Non-pigmented ciliary epithelial cell (primary cell): ENCODE measurements around the gene SIRT7.

ENCODE experiments used
- DNase-seq: peaks from one replicate; pipeline ENCODE4 v3.0.0-alpha.2; 2010; ENCODE audit warnings: low read depth

Gene SIRT7

DNA sequence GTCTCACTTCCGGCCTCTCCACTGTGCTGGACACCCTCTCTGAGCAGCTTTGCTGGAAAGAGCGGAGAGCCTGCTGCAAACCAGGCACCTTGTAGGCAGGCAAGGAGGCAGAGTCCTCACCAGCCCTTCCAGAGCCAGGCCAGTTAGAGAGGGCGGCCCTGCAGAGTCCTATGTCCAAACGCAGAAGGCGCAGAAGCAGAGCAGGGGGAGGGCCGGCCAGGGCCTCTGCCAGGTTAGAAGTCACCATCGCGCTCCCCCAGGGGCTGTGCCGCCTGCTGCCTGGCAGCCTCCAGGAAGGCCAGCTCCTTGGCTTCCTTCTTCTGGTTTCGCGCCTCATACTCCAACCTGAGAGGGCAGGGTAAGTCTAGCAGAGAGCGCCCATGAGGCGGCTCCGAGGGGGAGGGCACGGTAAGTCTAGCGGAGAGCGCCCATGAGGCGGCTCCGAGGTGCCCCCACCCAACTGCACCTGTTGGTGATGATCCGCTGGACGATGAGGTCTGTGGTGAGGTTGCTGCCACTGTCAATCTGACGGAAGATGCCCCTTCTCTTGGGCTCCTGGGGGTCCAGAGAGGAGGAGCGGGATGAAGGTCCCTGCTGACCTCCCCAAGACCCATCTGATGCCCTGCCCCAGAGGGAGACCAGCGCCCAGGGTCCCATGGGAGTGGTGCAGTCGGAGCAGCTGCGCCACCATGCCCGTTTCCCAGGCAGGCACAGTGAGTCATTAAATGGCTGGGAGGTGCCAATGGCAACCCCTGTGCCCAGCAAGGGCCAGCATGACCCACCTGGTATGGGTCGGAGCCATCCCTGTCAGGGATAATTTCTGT lies 13.2 kb downstream of the SIRT7 start:
- no peak for DNase-seq

DNA sequence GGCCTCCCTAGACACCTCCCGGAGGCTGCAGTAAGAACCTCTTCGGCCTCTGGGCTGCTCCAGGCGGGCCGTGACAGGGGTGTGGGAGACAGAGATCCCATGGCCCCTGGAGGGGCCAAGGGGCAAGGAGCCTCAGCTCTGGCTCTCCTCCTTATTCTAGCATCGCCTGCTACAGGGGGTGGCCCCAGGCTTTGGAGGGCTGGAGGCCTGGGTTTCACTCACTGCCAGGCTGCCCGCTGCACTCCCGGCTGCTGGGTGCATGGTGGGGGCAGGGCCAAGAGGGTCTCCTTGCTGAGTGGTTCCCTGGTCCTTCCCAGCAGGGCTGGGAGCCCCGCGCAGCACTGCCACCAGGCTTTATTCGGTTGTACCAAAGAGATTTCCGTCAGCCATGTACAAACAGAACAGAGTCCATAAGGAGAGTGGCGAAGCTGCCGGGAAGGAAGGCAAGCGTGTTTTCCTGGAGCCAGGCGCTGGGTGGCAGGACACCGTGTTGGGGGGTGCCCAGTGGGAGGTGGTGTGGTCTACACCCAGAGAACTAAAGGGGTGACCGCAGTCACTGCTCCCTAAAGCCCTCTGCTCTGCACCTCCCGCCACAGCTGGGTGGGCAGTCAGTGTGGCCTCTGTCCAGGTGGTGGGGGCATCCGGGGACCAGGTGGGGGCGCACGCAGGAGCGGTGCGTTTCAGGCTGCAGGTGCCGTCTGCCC lies 13.9 kb downstream of the SIRT7 start:
- DNase-seq = no peak

DNA sequence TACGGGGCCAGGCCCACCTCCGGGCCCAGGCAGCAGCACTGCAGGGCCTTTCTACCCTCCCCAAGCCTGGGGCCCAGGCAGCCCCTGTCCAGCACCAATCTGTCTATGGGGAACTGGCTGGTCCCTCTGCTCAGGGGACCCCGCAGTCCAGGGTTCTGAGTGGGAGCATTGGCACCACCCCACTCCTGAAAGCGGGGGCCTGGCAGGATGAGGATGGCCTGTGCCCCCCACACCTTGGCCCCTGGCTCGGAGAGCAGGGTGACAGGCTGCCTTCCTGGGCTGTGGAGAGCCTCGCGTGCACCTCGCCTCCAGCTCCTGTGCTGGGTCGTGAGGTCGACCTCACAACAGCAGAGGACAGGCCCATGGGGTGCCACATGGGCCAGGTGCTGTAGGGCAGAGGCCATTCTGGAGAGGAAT lies 14.6 kb downstream of the SIRT7 start:
- DNase-seq = no peak

DNA sequence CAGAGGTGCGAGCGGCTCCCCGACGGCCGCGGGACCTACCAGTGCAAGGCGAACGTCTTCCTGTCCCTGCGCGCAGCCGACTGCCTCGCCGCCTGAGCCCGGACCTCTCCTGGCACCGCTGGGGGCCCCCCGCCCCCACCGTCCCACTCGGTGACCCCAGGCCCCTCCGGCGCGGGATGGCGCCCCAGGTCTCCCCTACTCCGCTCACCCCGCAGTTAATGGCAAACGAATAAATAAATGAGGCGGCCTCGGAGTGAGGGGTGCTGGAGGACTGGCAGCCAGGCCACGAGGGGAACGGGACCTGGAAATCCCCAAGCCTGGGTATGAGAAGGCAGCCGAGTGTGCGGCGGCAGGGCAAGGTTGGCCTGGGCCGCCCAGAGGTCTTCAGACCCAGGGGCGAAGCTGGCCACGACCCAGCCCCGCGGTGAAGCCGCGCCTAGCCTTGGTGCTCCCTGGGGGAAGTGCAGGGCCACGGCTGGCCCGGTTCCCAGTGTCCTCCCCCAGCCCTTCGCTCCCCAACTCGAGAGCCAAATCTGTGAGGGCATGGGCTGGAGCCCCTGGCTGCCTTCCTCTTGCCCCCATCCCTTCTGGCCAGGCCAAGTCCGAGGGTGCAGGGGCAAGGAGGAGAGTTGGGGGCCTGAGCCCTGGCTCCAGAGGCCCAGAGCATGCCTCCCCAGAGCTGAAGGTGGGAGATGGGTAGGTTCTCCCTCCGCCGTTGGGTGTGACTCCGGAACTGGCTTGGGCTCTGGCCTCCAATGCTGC lies 15.1 kb downstream of the SIRT7 start:
- DNase-seq = no peak

DNA sequence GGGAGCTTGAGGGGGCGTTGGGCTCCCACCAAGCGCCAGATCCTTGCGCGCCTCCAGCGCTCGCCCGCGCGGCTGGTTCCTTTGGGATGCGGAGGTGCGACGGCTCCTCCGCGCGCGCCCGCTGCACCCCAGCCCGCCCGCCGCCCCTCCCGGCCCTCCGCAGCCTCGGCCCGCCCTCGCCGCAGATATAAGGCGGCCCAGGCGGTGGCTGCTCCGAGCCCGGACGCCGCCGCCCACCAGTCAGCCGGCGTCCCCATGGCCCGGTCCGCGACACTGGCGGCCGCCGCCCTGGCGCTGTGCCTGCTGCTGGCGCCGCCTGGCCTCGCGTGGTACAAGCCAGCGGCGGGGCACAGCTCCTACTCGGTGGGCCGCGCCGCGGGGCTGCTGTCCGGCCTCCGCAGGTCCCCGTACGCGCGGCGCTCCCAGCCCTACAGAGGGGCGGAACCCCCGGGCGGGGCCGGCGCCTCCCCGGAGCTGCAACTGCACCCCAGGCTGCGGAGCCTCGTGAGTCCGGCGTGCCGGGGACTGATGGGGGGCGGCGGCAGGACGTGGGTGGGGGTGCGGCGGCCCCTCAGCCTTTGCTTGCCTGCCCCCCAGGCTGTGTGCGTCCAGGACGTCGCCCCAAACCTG lies 15.8 kb downstream of the SIRT7 start, which contains the start of gene NPB:
Gene NPB (plus strand): TSS at position 216 of the 630 bp plus-strand sequence. CDS start 40 bp downstream, at position 256.
- DNase-seq = no peak

DNA sequence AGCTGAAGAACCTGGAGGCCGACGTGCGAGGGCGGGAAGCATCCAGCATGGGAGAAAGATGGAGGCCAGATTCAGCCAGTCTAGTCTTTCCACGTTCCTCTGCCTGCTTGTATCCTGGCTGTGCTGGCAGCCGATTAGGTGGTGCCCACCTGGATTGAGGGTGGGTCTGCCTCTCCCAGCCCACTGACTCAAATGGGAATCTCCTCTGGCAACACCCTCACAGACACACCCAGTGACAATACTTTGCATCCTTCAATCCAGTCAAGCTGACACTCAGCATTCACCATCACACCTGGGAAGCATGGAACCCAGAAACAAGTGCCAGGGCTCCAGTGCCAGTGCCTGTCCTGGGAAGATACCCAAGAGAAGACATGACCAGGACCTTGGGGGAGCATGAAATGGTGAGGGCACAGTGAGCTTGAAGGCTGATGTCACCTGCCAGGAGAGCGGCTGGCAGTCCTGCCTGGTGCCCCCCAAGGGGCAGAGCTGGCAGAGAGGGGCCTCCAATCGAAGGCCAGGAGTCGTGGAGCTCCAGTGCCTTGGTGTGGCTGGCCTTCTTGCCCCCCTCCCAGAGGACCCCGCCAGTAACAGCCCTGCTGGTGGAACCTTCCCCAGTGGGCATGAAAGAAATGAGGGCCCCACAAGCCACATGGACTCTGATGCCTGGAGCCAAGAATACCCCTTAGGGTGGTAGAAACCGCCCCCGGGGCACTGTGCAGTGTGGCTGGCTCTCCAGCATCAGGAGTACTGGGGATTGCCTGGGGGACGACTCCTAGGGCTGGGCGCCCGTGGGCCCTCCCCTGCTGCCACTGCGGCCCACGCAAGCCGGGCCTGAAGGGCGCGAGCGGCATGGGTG lies 16.6 kb downstream of the SIRT7 start:
- no peak for DNase-seq

DNA sequence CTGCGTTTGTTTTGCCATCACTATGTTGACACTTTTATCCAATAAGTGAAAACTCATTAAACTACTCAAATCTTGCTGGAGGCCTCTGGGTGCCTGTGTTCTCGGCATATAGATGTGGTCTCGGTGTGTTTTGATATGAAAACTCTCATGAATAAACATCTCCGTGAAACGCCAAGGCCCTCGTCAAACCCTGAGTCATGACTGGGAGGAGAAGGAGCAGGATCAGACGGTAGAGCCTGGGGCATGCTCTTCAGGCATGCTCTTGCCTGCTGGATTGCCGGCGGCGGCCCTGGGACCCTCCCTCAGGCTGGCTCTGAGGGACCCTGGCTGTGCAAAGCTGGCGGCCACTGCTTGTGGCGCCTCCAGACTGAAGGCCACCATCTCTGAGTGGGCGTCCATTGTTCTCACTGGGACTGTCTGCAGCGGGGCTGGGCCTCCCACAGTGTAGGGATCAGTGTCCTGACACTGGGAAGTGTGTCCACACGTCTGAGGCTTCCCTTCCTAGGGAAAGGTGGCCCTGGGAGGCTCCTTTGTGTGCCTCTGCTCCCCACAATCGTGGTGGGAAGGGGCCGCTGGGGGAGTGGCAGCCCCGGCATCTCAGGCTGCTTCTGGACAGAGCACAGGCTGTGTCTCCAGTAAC lies 17.7 kb downstream of the SIRT7 start:
- DNase-seq = no peak

DNA sequence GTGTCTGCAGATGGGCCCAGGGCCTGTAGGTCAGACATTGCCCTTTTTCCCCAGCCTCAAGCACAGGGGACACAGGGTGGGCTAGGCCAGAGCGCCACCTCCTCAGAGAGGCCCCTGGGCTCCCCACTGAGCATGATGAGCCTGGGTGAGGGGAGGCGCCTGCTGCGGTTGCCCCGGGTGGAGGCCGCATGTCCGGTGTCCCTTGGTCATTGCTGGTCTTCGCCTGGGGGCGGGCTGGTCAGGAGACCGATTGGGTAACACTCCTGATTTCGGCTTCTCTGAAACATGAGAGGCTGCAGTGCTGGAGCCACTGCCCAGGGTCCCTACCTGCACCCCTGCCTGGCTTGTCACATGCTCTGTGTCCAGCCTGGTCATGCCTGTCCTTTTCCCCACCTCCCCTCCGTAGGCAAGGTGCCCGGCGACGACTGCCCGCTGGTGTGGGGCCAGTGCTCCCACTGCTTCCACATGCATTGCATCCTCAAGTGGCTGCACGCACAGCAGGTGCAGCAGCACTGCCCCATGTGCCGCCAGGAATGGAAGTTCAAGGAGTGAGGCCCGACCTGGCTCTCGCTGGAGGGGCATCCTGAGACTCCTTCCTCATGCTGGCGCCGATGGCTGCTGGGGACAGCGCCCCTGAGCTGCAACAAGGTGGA lies 18.3 kb downstream of the SIRT7 start:
- no peak for DNase-seq

DNA sequence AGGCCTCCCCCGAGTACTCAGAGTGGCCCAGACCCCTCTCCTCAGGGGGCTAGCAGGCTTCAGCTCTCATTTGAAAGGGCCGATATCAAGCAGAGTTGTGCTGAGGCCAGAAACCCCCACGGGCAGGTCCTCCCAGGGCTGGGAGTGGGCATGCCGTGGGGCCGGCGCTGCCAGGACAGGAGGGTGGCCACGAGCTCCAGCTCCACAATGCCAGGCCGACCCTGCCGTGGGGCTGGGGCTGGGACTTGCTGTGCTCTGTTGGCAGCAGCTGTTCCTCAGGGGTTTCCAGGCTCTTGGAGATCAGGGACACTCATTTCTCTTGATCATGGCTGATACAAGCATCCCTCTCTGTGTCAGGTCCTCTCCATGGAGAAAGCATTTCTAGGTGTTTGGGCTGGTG lies 19.1 kb downstream of the SIRT7 start:
- DNase-seq = no peak

DNA sequence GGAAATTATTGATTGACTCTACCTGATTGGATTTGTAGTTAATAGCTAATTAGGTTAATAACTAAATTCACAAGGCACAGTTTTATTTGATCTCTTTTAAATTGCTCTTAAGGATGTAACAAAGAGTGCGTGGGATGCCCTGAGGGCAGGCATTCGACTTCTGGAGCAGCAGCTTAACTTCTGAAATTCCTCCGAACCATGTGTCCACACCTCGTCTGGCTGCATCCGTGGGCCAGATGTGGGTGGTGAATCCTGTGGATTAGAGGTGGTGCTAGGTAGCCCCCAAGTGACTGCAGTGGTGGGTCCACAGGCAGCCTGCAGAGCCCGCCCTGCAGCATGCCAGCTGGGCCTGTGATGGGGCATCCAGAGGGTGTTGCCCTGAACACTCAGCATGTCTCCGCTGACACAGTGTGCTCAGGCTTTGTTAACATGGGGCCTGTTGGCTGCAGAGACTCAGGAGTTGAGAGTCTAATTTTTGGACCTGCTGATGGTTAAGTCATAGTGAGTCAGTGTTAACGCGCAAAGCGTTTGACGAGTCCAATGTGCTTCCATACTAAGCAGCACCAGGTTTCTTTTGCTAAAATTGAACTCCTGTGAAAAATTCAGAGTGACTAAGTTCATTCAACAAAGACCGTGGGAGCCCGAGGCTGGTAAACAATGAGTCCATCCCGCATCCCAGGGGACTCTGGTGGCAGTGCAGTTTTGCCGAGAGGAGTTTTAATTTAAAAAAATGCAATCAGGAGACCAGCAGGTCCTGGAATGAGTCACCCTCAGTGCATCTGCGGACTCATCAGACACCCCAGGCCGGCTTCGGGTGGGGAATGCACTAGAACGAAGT lies 19.7 kb downstream of the SIRT7 start:
- DNase-seq = peak; percentile 82

DNA sequence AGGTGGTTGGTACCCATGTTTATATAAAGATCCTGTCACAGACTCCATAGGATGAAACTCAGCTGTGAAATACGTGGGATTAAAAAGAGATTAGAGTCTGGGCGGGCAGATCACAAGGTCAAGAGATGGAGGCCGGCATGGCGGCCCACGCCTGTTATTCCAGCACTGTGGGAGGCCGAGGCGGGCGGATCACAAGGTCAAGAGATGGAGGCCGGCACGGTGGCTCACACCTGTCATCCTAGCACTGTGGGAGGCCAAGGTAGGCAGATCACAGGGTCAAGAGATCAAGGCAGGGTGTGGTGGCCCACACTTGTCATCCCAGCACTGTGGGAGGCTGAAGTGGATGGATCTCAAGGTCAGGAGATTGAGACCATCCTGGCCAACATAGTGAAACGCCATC lies 22.6 kb downstream of the SIRT7 start:
- no peak for DNase-seq

DNA sequence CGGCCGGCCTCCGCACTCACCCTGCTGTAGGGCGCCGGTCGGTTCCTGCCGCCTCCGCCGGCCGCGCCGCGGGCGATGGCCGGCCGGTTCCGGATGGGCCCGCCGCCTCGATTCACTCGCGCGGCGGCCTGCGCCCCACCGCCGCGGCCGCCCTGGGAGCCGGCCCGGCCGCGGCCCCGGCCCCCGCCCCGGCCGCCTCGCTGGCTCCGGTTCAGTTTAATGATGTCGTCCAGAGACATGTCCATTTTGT lies 26.7 kb downstream of the SIRT7 start:
- no peak for DNase-seq

DNA sequence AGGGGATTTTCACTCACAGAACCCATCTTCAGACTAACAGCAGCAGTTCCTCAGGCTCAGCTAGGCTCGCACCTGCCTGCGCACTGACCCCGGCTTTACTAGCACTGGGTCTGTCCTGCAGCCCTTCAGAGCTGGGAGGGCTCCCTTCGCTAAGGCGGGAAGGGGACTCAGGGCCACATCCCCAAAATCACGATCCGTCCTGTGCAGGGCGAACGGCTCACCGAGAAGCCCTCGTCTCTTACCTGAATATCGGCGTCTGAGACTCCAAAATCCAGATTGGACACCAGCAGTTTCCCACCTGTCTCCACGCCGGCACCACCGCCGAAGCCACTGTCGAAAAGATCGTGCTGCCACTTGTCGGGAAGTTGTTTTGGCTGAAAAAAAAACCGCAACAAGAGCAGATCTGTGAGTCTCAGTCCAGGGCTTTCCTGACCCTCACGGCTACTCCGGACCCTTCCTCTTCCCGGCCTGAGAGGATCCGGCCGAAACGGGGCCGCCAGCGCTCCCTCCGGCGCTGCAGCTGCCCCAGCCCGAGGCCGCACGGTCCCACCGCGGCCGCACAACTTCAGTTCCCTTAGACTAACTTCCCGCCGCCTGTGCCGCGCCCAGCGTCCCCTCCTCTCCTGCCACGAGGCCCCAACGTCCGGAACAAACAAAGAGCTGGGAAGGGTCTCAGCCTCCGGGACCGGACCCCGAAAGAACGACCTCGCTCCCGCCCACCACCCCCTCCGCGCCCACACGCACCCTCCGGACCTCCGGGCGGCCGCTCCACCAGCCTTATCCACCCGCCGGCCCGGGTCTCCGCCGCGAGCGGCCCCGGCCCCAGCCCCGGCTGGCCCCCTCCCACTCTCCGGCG lies 27.3 kb downstream of the SIRT7 start:
- DNase-seq = no peak

DNA sequence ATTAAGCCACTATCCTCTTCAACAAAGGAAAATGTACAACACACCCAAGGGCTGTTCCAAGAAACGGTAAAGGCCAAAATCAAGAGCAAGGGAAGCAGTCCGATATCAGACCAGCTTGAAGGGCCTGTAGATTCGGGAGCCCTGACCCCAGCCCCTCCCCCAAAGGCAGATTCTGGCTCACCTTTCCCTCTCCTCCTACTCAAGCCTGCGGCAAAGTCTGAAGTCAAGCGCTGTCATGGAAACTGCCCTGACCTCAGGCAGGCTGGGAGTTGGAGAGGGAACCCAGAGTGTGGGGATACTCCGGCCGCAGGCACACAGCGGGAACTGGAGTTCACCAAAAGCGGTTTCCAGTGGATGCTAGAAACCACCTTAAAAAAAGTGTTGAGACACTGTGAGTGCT lies 28.4 kb downstream of the SIRT7 start:
- DNase-seq = no peak

DNA sequence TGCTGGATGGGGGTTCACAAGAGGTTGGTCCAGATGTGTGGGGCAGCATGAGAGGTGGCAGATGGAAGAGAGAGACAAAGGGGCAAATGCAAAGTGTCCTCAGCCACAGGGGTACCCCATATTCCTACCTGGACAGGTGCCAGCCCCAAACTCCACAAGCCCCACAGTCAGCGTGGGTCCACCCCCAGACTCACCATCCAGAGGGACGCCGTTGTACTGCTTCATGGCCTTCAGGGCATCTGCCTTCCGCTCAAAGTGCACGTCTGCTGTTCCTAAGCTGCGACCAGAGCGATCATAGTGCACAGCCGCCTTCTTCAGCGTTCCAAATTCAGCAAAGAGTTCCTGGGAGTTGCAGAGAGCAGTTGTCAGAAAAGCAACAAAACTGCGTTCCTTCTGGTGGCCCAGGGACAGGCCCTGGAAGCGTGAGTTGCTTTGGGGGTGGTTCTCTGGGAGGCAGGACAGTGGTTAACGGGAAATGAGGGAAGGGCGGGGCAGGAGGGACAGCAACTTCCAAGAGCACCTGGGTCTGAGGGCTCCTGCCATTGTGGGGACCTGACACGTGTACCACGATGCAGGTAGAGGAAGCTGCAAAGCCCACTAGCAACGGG lies 28.9 kb downstream of the SIRT7 start:
- DNase-seq = no peak

DNA sequence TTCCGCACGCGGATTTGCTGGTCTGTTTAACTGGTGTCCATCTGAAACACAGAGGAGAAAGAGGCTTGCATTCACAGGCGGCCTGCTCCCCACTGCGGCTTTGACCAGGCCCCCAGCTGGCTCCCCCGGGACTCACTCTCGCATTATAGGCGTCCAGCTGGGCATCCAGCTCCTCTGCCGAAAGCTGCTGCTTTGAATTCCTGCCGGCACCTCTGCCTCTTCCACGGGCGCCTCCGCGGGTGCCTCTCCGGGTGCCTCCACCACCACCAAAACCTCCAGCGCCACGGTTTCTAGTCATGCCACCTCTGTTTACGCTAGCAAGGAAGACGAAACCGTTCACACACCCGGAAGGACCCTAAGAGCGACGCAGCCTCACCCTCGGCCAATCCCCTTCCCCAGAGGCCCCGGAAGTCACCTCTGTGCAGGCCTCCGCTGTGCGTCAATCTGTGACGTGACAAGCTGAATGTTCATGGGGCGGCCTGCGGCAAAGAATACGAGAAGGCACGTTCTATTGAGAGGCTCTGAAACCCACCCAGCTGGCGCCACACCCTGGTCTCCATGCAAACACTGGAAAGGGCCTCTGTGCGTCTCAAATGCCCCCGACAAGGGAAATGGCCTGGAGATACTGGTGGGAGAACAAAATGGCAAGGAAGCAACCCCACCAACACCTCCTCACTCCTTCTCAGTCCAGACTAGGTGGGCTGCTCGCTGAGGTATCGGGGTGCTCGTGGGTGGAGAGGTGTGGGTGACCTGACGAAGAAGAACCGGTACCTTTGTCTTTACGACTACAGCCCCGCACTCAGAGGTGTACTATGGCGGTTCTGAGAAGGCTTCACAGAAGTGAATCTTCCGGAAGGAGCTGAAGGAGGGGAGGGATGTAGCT lies 29.6 kb downstream of the SIRT7 start:
- DNase-seq = no peak

DNA sequence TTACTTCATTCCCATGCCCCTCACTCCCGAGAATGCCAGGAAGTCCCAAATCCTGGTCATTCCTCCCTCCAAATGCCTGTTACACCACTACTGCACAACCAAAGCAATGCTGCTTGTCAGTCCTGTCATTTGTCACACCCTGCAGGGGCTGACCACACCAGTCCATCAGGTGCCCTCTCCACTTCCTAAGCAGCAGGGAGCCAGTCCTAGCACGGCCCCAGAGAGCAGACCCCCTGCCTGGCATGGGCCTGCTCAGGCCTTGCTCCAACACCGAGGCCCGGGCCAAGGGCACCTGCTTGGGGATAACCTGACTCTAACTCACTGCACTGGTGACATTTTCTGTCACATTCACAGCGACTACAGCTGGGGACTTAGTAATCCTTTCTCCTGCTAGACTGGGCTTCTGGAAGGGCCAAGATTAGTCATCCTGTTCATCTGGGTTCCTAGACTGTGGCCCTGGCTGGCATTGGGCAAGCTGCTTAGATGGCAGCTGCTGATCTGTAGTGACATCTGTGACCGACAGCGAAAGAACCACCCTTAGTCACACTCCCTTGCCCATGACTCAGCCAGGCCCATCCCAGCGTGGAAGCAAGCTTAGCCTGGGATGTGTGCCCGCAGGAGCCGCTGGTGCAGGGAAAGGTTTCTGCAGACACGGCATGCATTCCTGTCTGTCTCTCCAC lies 32.0 kb downstream of the SIRT7 start:
- no peak for DNase-seq
